Measurements from ENCODE around the gene SHC4. TPM values are rescaled to one million over a fixed set of nuclear protein-coding genes. Genes with fewer than 3 reads are reported as not detected.

Gene SHC4
- total RNA-seq, 4 donors from 2014 or later = 0.63 to 4.7 (median 1.6) TPM

DNA sequence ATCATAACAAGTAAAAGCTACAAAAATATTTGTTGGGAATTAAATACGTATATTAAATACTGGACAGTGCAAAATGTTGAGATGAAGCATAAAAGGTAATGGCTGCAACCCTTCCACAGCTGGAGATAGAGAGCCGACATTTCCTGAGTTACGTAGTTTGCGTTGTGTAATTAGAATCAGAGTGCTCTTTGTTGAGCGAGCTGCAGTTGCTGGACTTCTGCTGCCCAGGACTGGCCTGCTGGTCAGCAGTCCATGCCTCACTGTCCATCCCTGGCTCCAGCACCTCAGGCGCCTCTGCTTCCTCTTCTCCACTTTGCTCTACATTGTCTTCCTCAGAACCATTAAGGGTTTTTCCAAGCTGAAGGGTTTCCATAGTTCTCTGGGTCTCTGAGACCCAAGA is 28.4 kb upstream of the SHC4 start:
- WGBS, 2 donors = 92% methylated on average over 6 of the region's 6 CpGs
- TF ChIP-seq POLR2A (IDR thresholded peaks at IDR 0.05) = no peak
- TF ChIP-seq CTCF (IDR thresholded peaks at IDR 0.05) = no peak
- DNase-seq (ENCODE audit: low spot score in 2 of 2) = no peak
- intact Hi-C loops (cut with DNase I; ENCODE audit: low total_unique reads) = no loop called here
- no peak overlapping the region for H3K4me3 ChIP-seq (ENCODE audit: low read depth, poor library complexity, severe bottlenecking)

DNA sequence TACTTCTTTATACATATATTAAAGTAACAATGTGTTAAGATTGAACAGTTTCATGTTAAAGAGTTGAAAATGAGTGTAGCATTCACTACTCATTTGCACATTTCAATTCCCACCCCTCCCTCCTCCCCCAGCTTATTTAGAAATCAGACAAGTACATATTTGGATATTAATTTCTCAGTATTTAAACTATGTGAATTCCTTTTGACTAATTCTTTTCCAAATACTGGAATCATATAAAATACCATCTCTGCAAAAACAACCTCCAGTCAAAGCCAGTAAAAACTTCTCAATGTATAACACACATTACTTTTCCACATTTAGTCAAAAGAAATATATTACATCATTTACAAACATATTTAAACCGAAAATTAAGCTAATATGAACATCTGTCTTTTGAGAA is 25.5 kb upstream of the SHC4 start:
- TF ChIP-seq CTCF (IDR thresholded peaks at IDR 0.05) = no peak
- TF ChIP-seq POLR2A (IDR thresholded peaks at IDR 0.05) = no peak
- H3K4me3 ChIP-seq (ENCODE audit: low read depth, poor library complexity, severe bottlenecking) = no peak overlapping the region
- WGBS, 2 donors = 65 to 76% methylated on average over 1 of the region's 1 CpG
- no peak for DNase-seq (ENCODE audit: low spot score in 2 of 2)
- intact Hi-C loops (cut with DNase I; ENCODE audit: low total_unique reads) = no loop called here

DNA sequence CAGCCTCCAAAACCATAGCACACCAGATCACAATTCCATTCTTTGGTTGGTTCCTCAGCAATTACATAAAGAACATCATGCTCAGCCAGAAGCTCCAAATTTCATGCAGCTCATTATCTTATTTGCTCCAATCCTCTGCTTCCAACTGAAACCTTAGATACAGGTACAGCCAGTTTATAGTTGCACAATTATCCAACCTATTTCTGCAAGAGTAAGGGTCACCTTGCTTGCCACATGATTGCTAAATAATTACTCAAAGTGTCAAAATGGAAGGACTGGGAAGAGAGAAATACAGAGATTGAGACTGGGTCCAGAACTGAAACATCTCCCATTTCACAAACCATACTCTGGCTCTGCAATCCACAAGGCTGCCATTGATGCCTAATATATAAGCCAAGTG is 23.4 kb upstream of the SHC4 start:
- H3K4me3 ChIP-seq (ENCODE audit: low read depth, poor library complexity, severe bottlenecking) = no peak overlapping the region
- intact Hi-C loops (cut with DNase I; ENCODE audit: low total_unique reads) = no loop called here
- TF ChIP-seq CTCF (IDR thresholded peaks at IDR 0.05) (no peak), POLR2A (IDR thresholded peaks at IDR 0.05) (no peak)
- no peak for DNase-seq (ENCODE audit: low spot score in 2 of 2)

DNA sequence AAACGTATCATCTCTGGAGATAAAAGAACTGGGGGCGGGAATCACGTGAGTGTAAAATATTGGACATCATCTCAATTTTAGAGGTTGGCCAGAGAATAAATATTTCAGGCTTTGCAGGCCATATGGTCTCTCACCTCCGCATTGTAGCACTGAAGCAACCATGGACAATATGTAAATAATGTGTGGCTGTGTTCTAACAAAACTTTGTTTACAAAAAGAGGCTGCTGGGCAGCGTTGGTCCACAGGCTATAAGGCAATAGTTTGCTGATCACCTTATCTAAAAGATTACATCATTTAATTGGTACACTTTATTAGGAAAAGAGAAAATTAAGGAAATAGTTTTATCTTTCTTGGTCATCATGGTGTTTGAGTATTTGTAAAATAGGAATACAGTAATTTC is 22.5 kb upstream of the SHC4 start:
- WGBS, 2 donors = 83 to 87% methylated on average over 5 of the region's 5 CpGs
- no peak for TF ChIP-seq POLR2A (IDR thresholded peaks at IDR 0.05)
- TF ChIP-seq CTCF (IDR thresholded peaks at IDR 0.05) = no peak
- no peak overlapping the region for H3K4me3 ChIP-seq (ENCODE audit: low read depth, poor library complexity, severe bottlenecking)
- intact Hi-C loops (cut with DNase I; ENCODE audit: low total_unique reads) = no loop called here
- DNase-seq (ENCODE audit: low spot score in 2 of 2) = no peak

- no peak for TF ChIP-seq POLR2A (IDR thresholded peaks at IDR 0.05)
- TF ChIP-seq CTCF (IDR thresholded peaks at IDR 0.05) = no peak
- DNase-seq (ENCODE audit: low spot score in 2 of 2) = no peak
- no peak overlapping the region for H3K4me3 ChIP-seq (ENCODE audit: low read depth, poor library complexity, severe bottlenecking)
- WGBS, 2 donors = 59 to 61% methylated on average over 3 of the region's 3 CpGs
- intact Hi-C loops (cut with DNase I; ENCODE audit: low total_unique reads) = no loop called here
Observed at GRCh38 chr15:48985516-48985915, 21.8 kb upstream of the SHC4 start.

- H3K4me3 ChIP-seq (ENCODE audit: low read depth, poor library complexity, severe bottlenecking) = no peak overlapping the region
- TF ChIP-seq CTCF (IDR thresholded peaks at IDR 0.05) (no peak), POLR2A (IDR thresholded peaks at IDR 0.05) (no peak)
- intact Hi-C loops (cut with DNase I; ENCODE audit: low total_unique reads) = no loop called here
- 39 to 43% methylated on average over 4 of the region's 4 CpGs for WGBS, 2 donors
- no peak for DNase-seq (ENCODE audit: low spot score in 2 of 2)
Observed at GRCh38 chr15:48984811-48985352, 21.2 kb upstream of the SHC4 start.

All from lower leg skin (tissue), 4 donors.